GM12878 (cell line): ENCODE measurements around the gene PSMD8. TPM values are rescaled to one million over a fixed set of nuclear protein-coding genes. Genes with fewer than 3 reads are reported as not detected.

ENCODE experiments used
- ATAC-seq: fragments of 200-7000 bp; cut with Tn5 transposase; 3 replicates; pipeline ENCODE4 v1.9.1; 2020; ENCODE audit warnings: mild to moderate bottlenecking, moderate library complexity
- BruUV-seq: library from RNA; stranded (reverse); fragments of 400-500 nt; replicated peaks from 2 replicates; lab custom pipeline; 2021; lab: Mats Ljungman, UMichigan
- CTCF ChIA-PET: fragments of 300-600 bp; sonication (Branson Sonifier 250); formaldehyde crosslinking; extraction: SDS; loops from one replicate; lab custom pipeline; 2021; ENCODE audit warnings: inconsistent platforms; lab: Yijun Ruan, JAX
- POLR2A ChIA-PET: fragments of 350-600 bp; formaldehyde crosslinking; extraction: SDS; loops from one replicate; lab custom pipeline; 2021; ENCODE audit warnings: inconsistent platforms; lab: Charles Lee
- RAD21 ChIA-PET: fragments of 300-600 bp; sonication (Branson Sonifier 250); formaldehyde crosslinking; loops from one replicate; lab custom pipeline; 2023; ENCODE audit warnings: antibody characterized with exemption; ENCODE audit not compliant: unreplicated experiment; lab: Charles Lee
- SMC1A ChIA-PET: fragments of 300-600 bp; sonication (Branson Sonifier 250); formaldehyde crosslinking; loops from one replicate; lab custom pipeline; 2023; ENCODE audit not compliant: unreplicated experiment, uncharacterized antibody; lab: Charles Lee
- DNase-seq: peaks from one replicate; pipeline ENCODE4 v3.0.0-alpha.2; 2011; ENCODE audit warnings: low read depth, low spot score
- FAIRE-seq: peaks from 3 replicates; lab custom pipeline; 2011; peaks lifted over from hg19 to GRCh38; lab: Jason Lieb, UNC
- H2AFZ ChIP-seq: 2 replicates; pipeline ENCODE4 v1.6.0; 2011; ENCODE audit warnings: low read depth, low read length, control low read depth; ENCODE audit not compliant: control insufficient read depth
- H3K27ac ChIP-seq: 2 replicates; pipeline ENCODE4 v1.5.1; 2011; ENCODE audit warnings: control low read depth; ENCODE audit not compliant: control insufficient read depth, insufficient read depth
- H3K27me3 ChIP-seq, 2 experiments: replicated peaks in 1 of 2; 2 replicates each; pipeline versions ENCODE4 v1.6.0 to v1.6.1; 2011; ENCODE audit warnings: low read length in 1 of 2; ENCODE audit not compliant: control insufficient read depth in 2 of 2, insufficient read depth in 2 of 2
- H3K36me3 ChIP-seq, 2 experiments: 2 replicates each; pipeline ENCODE4 v1.5.1; 2011; ENCODE audit warnings: low read length in 1 of 2; ENCODE audit not compliant: control insufficient read depth in 2 of 2, insufficient read depth in 2 of 2
- H3K4me1 ChIP-seq: 2 replicates; pipeline ENCODE4 v1.6.1; 2011; ENCODE audit warnings: mild to moderate bottlenecking, low read length, moderate library complexity, mixed read lengths; ENCODE audit not compliant: control insufficient read depth, insufficient read depth
- H3K4me2 ChIP-seq: 2 replicates; pipeline ENCODE4 v1.6.0; 2011; ENCODE audit warnings: control low read depth; ENCODE audit not compliant: control insufficient read depth, insufficient read depth
- H3K4me3 ChIP-seq: fragments of 200-600 bp; sonication (generic); 2 replicates; pipeline ENCODE4 v1.5.1; 2016
- H3K79me2 ChIP-seq: 2 replicates; pipeline ENCODE4 v1.6.0; 2011; ENCODE audit warnings: low read length; ENCODE audit not compliant: control insufficient read depth, insufficient read depth
- H3K9ac ChIP-seq: 2 replicates; pipeline ENCODE4 v1.8.0; 2011; ENCODE audit warnings: low read length, control low read depth, mixed read lengths; ENCODE audit not compliant: control insufficient read depth, insufficient read depth
- H3K9me3 ChIP-seq: replicated peaks from 3 replicates; pipeline ENCODE4 v1.5.1; 2011; ENCODE audit warnings: mild to moderate bottlenecking, low read length; ENCODE audit not compliant: control insufficient read depth, insufficient read depth
- H4K20me1 ChIP-seq: 2 replicates; pipeline ENCODE4 v1.6.0; 2011; ENCODE audit not compliant: control insufficient read depth, insufficient read depth
- ATF2 ChIP-seq: IDR thresholded peaks from 2 replicates; pipeline ENCODE4 v1.6.1; 2012; ENCODE audit warnings: low read length, inconsistent platforms
- ATF3 ChIP-seq: IDR thresholded peaks from 2 replicates; pipeline ENCODE4 v1.6.1; 2011; ENCODE audit warnings: low read depth, mild to moderate bottlenecking, low read length, moderate library complexity, borderline replicate concordance; ENCODE audit errors: extremely low read depth
- CBFB ChIP-seq: IDR thresholded peaks from 2 replicates; pipeline ENCODE4 v1.6.1; 2016; ENCODE audit warnings: antibody characterized with exemption, low read depth
- GABPA ChIP-seq: IDR thresholded peaks from 2 replicates; pipeline ENCODE4 v1.6.1; 2014; ENCODE audit warnings: antibody characterized with exemption, low read depth, mild to moderate bottlenecking, inconsistent platforms
- HSF1 ChIP-seq: fragments of 150-350 bp; IDR thresholded peaks from 2 replicates; pipeline ENCODE4 v1.6.1; 2014; ENCODE audit warnings: mild to moderate bottlenecking, low read depth, low read length
- IRF3 ChIP-seq: fragments of 450-650 bp; IDR thresholded peaks from 2 replicates; pipeline ENCODE4 v1.6.1; 2014; ENCODE audit warnings: mild to moderate bottlenecking
- MXI1 ChIP-seq: fragments of 150-350 bp; IDR thresholded peaks from 2 replicates; pipeline ENCODE4 v1.6.1; 2011; ENCODE audit warnings: low read depth, mild to moderate bottlenecking, inconsistent platforms, low read length, improper control_type of control experiment
- NFIC ChIP-seq: IDR thresholded peaks from 2 replicates; pipeline ENCODE4 v1.6.1; 2012; ENCODE audit warnings: low read depth, mild to moderate bottlenecking, inconsistent platforms, low read length, moderate library complexity
- RAD51 ChIP-seq: fragments of 450-650 bp; IDR thresholded peaks from 2 replicates; pipeline ENCODE4 v1.6.1; 2016; ENCODE audit warnings: moderate library complexity, mild to moderate bottlenecking, inconsistent platforms
- RBBP5 ChIP-seq: fragments of 200-600 bp; sonication (generic); conservative IDR thresholded peaks from 2 replicates; pipeline ENCODE4 v1.6.1; 2016
- SIX5 ChIP-seq: IDR thresholded peaks from 2 replicates; pipeline ENCODE4 v1.6.1; 2011; ENCODE audit warnings: mild to moderate bottlenecking, low read depth, low read length, moderate library complexity; ENCODE audit not compliant: severe bottlenecking
- TCF3 ChIP-seq: IDR thresholded peaks from 2 replicates; pipeline ENCODE4 v1.6.1; 2012; ENCODE audit warnings: low read depth, mild to moderate bottlenecking, low read length, borderline replicate concordance; ENCODE audit not compliant: insufficient read depth
- ZNF384 ChIP-seq: IDR thresholded peaks from 2 replicates; pipeline ENCODE4 v1.6.1; 2012; ENCODE audit warnings: low read depth, mild to moderate bottlenecking, low read length, improper control_type of control experiment, borderline replicate concordance
- WGBS: methylation state at CpG from one replicate; pipeline ENCODE4 v1.1.6; 2016; ENCODE audit warnings: low lambda C conversion rate; ENCODE audit not compliant: insufficient replicate concordance, insufficient coverage; ENCODE audit errors: missing lambda C conversion rate; 5-methylcytosine and 5-hydroxymethylcytosine counted together
- in situ Hi-C: fragments of 300-500 bp; cut with MboI; formaldehyde crosslinking; loops from 9 replicates; pipeline ENCODE4 v1.14.3; 2018; ENCODE audit warnings: mixed read lengths
- intact Hi-C: fragments of 100-400 bp; cut with micrococcal nuclease; formaldehyde crosslinking; loops from one replicate; pipeline ENCODE4 v1.14.2; 2022; ENCODE audit not compliant: unreplicated experiment
- polyA plus RNA-seq, 11 experiments: library from polyadenylated mRNA; depleted of rRNA in 4 of 11; unstranded in 6 of 11; stranded (reverse) in 5 of 11; fragments of >200 nt; fragmentation: Nextera tagmentation in 4 of 11; fragmentation: Illumina TruSeq in 1 of 11; extraction: Ambion mirVana in 4 of 11; extraction: Trizol in 1 of 11; gene quantifications; 1 replicate in 1 of 11; 2 replicates in 10 of 11; pipeline versions ENCODE4 v1.2.1 to v1.2.3, GENCODE V29; 2011 to 2016; ENCODE audit warnings: inconsistent platforms in 2 of 11, missing spikeins in 2 of 11, low read depth in 1 of 11
- total RNA-seq, 4 experiments: library from RNA; depleted of rRNA in 3 of 4; stranded (reverse); fragments of >200 nt in 3 of 4; fragmentation: Illumina TruSeq in 1 of 4; extraction: Trizol in 1 of 4; gene quantifications; 2 replicates each; pipeline versions ENCODE4 v1.2.1 to v1.2.3, GENCODE V29; 2013 to 2021
- TF ChIP-seq, protein P1 (sequence below): IDR thresholded peaks from 2 replicates; pipeline ENCODE4 v1.6.1; 2012; ENCODE audit warnings: mild to moderate bottlenecking, low read depth, low read length
- TF ChIP-seq, protein P2 (sequence below): fragments of 450-650 bp; IDR thresholded peaks from 2 replicates; pipeline ENCODE4 v1.6.1; 2016; ENCODE audit warnings: mild to moderate bottlenecking

PSMD8 gene
- total and polyA plus RNA-seq, 10 of the 15 experiments (the other 5 are each of a cell fraction or from before 2014, with no cell fraction given), result 81.2 to 409 (median 268) TPM

DNA sequence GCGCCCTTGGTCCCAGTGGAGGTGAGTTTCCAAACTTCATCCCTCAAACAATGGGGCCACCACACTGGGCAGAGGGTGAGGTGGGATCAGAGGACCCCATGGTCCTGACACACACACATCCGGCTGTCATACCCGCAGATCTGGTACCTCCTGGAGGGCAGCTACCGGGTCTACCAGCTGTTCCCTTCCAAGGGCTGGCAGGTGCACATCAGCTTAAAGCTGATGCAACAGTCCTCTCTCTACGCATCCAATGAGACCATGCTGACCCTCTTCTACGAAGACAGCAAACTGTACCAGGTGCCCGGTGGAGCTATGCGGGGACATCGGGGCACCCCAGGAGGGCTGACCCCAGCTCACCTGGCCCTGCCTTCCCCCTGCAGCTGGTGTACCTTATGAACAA, 14.0 kb upstream of the PSMD8 start:
- ChIA-PET RAD21 (no interaction called here), SMC1A (interaction anchor here (0.6 to 1.0 kb wide), 2 partner anchors 185 to 458 kb away, joined by 3 read pairs; no protein-coding TSS in a partner anchor), CTCF (interaction anchor here (0.7 kb wide), 1 partner anchor 14 kb away, joined by 3 read pairs; no protein-coding TSS in a partner anchor), POLR2A (no interaction called here)
- BruUV-seq, result no TSS peak
- H3K9ac ChIP-seq, result no peak overlapping the region
- H3K79me2 ChIP-seq, result no peaks in the 10 kb centered on the region
- H3K4me3 ChIP-seq, result no peak overlapping the region
- no peaks in the 10 kb centered on the region for H3K9me3 ChIP-seq
- in situ Hi-C loops, result no loop called here
- no peaks in the 10 kb centered on the region for H4K20me1 ChIP-seq
- H3K4me2 ChIP-seq, result no peak overlapping the region
- no peaks in the 10 kb centered on the region; the same call in 1 of the 2 replicates for H3K4me1 ChIP-seq
- H3K27ac ChIP-seq, result no peak overlapping the region
- no peak for FAIRE-seq
- intact Hi-C loops, result no loop called here
- H2AFZ ChIP-seq, result no peak overlapping the region
- H3K36me3 ChIP-seq, result no peaks in the 10 kb centered on the region
- no peak for DNase-seq
- ATAC-seq, result no peak
- 64% methylated on average over 9 of the region's 9 CpGs for WGBS
- peaks cover 0 to 2% of the 10 kb centered on the region in 2 experiments; a peak in 3 of 4 replicates for H3K27me3 ChIP-seq
- TF ChIP-seq CBFB, result no peak
- TF ChIP-seq MXI1, result no peak
- TF ChIP-seq ATF3, result no peak
- no peak for TF ChIP-seq GABPA
- no peak for TF ChIP-seq IRF3
- no peak for TF ChIP-seq ZNF384
- no peak for TF ChIP-seq ATF2
- TF ChIP-seq RBBP5, result no peak
- TF ChIP-seq, protein P1, sequence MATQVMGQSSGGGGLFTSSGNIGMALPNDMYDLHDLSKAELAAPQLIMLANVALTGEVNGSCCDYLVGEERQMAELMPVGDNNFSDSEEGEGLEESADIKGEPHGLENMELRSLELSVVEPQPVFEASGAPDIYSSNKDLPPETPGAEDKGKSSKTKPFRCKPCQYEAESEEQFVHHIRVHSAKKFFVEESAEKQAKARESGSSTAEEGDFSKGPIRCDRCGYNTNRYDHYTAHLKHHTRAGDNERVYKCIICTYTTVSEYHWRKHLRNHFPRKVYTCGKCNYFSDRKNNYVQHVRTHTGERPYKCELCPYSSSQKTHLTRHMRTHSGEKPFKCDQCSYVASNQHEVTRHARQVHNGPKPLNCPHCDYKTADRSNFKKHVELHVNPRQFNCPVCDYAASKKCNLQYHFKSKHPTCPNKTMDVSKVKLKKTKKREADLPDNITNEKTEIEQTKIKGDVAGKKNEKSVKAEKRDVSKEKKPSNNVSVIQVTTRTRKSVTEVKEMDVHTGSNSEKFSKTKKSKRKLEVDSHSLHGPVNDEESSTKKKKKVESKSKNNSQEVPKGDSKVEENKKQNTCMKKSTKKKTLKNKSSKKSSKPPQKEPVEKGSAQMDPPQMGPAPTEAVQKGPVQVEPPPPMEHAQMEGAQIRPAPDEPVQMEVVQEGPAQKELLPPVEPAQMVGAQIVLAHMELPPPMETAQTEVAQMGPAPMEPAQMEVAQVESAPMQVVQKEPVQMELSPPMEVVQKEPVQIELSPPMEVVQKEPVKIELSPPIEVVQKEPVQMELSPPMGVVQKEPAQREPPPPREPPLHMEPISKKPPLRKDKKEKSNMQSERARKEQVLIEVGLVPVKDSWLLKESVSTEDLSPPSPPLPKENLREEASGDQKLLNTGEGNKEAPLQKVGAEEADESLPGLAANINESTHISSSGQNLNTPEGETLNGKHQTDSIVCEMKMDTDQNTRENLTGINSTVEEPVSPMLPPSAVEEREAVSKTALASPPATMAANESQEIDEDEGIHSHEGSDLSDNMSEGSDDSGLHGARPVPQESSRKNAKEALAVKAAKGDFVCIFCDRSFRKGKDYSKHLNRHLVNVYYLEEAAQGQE, result no peak
- TF ChIP-seq TCF3, result no peak
- TF ChIP-seq SIX5, result no peak
- no peak for TF ChIP-seq NFIC
- TF ChIP-seq RAD51, result no peak
- no peak for TF ChIP-seq HSF1
- TF ChIP-seq, protein P2, sequence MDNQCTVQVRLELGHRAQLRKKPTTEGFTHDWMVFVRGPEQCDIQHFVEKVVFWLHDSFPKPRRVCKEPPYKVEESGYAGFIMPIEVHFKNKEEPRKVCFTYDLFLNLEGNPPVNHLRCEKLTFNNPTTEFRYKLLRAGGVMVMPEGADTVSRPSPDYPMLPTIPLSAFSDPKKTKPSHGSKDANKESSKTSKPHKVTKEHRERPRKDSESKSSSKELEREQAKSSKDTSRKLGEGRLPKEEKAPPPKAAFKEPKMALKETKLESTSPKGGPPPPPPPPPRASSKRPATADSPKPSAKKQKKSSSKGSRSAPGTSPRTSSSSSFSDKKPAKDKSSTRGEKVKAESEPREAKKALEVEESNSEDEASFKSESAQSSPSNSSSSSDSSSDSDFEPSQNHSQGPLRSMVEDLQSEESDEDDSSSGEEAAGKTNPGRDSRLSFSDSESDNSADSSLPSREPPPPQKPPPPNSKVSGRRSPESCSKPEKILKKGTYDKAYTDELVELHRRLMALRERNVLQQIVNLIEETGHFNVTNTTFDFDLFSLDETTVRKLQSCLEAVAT, result no peak
